ENCODE data around the gene MGP. TPM values are rescaled to one million over a fixed set of nuclear protein-coding genes. Genes with fewer than 3 reads are reported as not detected.

MGP gene
- total RNA-seq, 4 donors from 2014 or later: 90.5 to 499 (median 234) TPM

GRCh38 chr12:14919455-14919854 lies 33.8 kb upstream of the MGP start:
- Histone ChIP-seq H3K27ac (no peak overlapping the region), H3K9me3 (no peaks in the 10 kb centered on the region), H3K4me3 (no peak overlapping the region), H3K27me3 (no peaks in the 10 kb centered on the region), H3K36me3 (no peaks in the 10 kb centered on the region), H3K4me1 (no peaks in the 10 kb centered on the region)
- intact Hi-C loops (cut with DNase I; ENCODE audit: low total_unique reads) (no loop called here), in situ Hi-C loops (cut with MboI; ENCODE audit: low pct_ligation_motif_present in 1 of 4, low pct_unique_long_range_greater_than_20kb in 1 of 4, low sequenced_read_pairs in 3 of 4) (no loop called here)
- TF ChIP-seq POLR2A (IDR thresholded peaks at IDR 0.05) (no peak), POLR2AphosphoS5 (IDR thresholded peaks at IDR 0.05) (no peak), EP300 (IDR thresholded peaks at IDR 0.05; ENCODE audit: low read depth) (no peak), CTCF (IDR thresholded peaks at IDR 0.05) (no peak)
- DNase-seq: no peak

GRCh38 chr12:14915736-14916135 lies 30.1 kb upstream of the MGP start:
- intact Hi-C loops (cut with DNase I; ENCODE audit: low total_unique reads): no loop called here
- TF ChIP-seq POLR2AphosphoS5 (IDR thresholded peaks at IDR 0.05): no peak
- in situ Hi-C loops (cut with MboI; ENCODE audit: low pct_ligation_motif_present in 1 of 4, low pct_unique_long_range_greater_than_20kb in 1 of 4, low sequenced_read_pairs in 3 of 4): no loop called here
- no peaks in the 10 kb centered on the region for H3K27me3 ChIP-seq
- peaks cover 0 to 18% (median 6%) of the 10 kb centered on the region in 4 donors for H3K4me1 ChIP-seq
- H3K36me3 ChIP-seq: no peaks in the 10 kb centered on the region
- H3K9me3 ChIP-seq: no peaks in the 10 kb centered on the region
- DNase-seq: no peak
- WGBS, 2 donors (ENCODE audit: low coverage in 1 of 2): 76 to 85% methylated on average over 2 of the region's 2 CpGs
- no peak overlapping the region for H3K4me3 ChIP-seq
- H3K27ac ChIP-seq: no peak overlapping the region

- no peak for TF ChIP-seq POLR2AphosphoS5 (IDR thresholded peaks at IDR 0.05)
- no peak for TF ChIP-seq CTCF (IDR thresholded peaks at IDR 0.05)
- TF ChIP-seq POLR2A (IDR thresholded peaks at IDR 0.05): no peak
- TF ChIP-seq EP300 (IDR thresholded peaks at IDR 0.05; ENCODE audit: low read depth): no peak
- Histone ChIP-seq H3K27me3 (no peaks in the 10 kb centered on the region), H3K27ac (peak overlapping the region in 1 of 4 donors; percentile 37), H3K36me3 (no peaks in the 10 kb centered on the region), H3K4me3 (no peak overlapping the region), H3K9me3 (no peaks in the 10 kb centered on the region), H3K4me1 (peaks cover 0 to 23% (median 6%) of the 10 kb centered on the region in 4 donors)
- WGBS, 2 donors (ENCODE audit: low coverage in 1 of 2): 74 to 100% methylated on average over 1 to 4 of the region's 4 CpGs
- in situ Hi-C loops (cut with MboI; ENCODE audit: low pct_ligation_motif_present in 1 of 4, low pct_unique_long_range_greater_than_20kb in 1 of 4, low sequenced_read_pairs in 3 of 4): no loop called here
- intact Hi-C loops (cut with DNase I; ENCODE audit: low total_unique reads): no loop called here
- peak; percentile 18 for DNase-seq
These were observed 27.7 kb upstream of the MGP start for GRCh38 chr12:14913381-14913781.

- peak; percentile 23 for DNase-seq
- Histone ChIP-seq H3K36me3 (no peaks in the 10 kb centered on the region), H3K9me3 (no peaks in the 10 kb centered on the region), H3K4me1 (peaks cover 0 to 23% (median 6%) of the 10 kb centered on the region in 4 donors), H3K4me3 (no peak overlapping the region), H3K27ac (no peak overlapping the region), H3K27me3 (no peaks in the 10 kb centered on the region)
- in situ Hi-C loops (cut with MboI; ENCODE audit: low pct_ligation_motif_present in 1 of 4, low pct_unique_long_range_greater_than_20kb in 1 of 4, low sequenced_read_pairs in 3 of 4): no loop called here
- intact Hi-C loops (cut with DNase I; ENCODE audit: low total_unique reads): no loop called here
- TF ChIP-seq CTCF (IDR thresholded peaks at IDR 0.05): no peak
- no peak for TF ChIP-seq POLR2A (IDR thresholded peaks at IDR 0.05)
- no peak for TF ChIP-seq POLR2AphosphoS5 (IDR thresholded peaks at IDR 0.05)
- TF ChIP-seq EP300 (IDR thresholded peaks at IDR 0.05; ENCODE audit: low read depth): no peak
- WGBS, 2 donors (ENCODE audit: low coverage in 1 of 2): 0 to 79% methylated on average over 1 to 2 of the region's 2 CpGs
These were observed 25.5 kb upstream of the MGP start for GRCh38 chr12:14911131-14911530.

Measured in transverse colon (tissue), 4 donors.